K562 (cell line): ENCODE results near the gene RSAD1. TPM values are rescaled to one million over a fixed set of nuclear protein-coding genes. Genes with fewer than 3 reads are reported as not detected.

Experiments
- CUX1 ChIP-seq: fragments of 200-800 bp; sonication (Bioruptor generic); IDR thresholded peaks from 2 replicates; pipeline ENCODE4 v1.6.1; 2016; ENCODE audit warnings: missing genetic modification characterization, missing compliant biosample characterization
- FOS ChIP-seq: IDR thresholded peaks from 3 replicates; pipeline ENCODE4 v1.6.1; 2011; ENCODE audit not compliant: insufficient read length; ENCODE audit errors: extremely low read depth
- GATAD2A ChIP-seq: fragments of 450-650 bp; IDR thresholded peaks from 2 replicates; pipeline ENCODE4 v1.6.1; 2017
- HMG20B ChIP-seq: fragments of 250-450 bp; sonication (Bioruptor Pico); IDR thresholded peaks from 2 replicates; pipeline ENCODE4 v1.5.0; 2021; ENCODE audit warnings: mild to moderate bottlenecking
- HOXB6 ChIP-seq: fragments of 250-450 bp; sonication (Bioruptor Pico); IDR thresholded peaks from 2 replicates; pipeline ENCODE4 v1.5.1; 2022; ENCODE audit warnings: mild to moderate bottlenecking, borderline replicate concordance
- MTA2 ChIP-seq: fragments of 450-650 bp; IDR thresholded peaks from 2 replicates; pipeline ENCODE4 v1.6.1; 2016; ENCODE audit warnings: low read depth
- polyA plus RNA-seq, 8 experiments: library from polyadenylated mRNA; depleted of rRNA in 4 of 8; stranded (reverse) in 5 of 8; unstranded in 3 of 8; fragments of >200 nt; fragmentation: Nextera tagmentation in 2 of 8; fragmentation: Illumina TruSeq in 1 of 8; extraction: Ambion mirVana in 2 of 8; extraction: Trizol in 1 of 8; gene quantifications; 2 replicates each; pipeline versions ENCODE4 v1.2.1 to v1.2.3, GENCODE V29; 2011 to 2014; ENCODE audit warnings: inconsistent platforms in 1 of 8, missing spikeins in 1 of 8
- total RNA-seq, 7 experiments: library from RNA; depleted of rRNA in 6 of 7; stranded (reverse); fragments of >200 nt in 6 of 7; fragmentation: Illumina TruSeq in 2 of 7; extraction: Trizol in 2 of 7; gene quantifications; 2 replicates each; pipeline versions ENCODE4 v1.2.1 to v1.2.3, GENCODE V29; 2011 to 2021; ENCODE audit warnings: low replicate concordance in 1 of 7

The RSAD1 gene
- total and polyA plus RNA-seq, 9 of the 15 experiments (the other 6 are each of a cell fraction or from before 2014, with no cell fraction given) = 4.5 to 42.5 (median 26.8) TPM

- TF ChIP-seq HOXB6 (CRISPR knock-in tag) (no peak), CUX1 (CRISPR knock-in tag) (no peak), FOS (no peak), GATAD2A (no peak), MTA2 (no peak), HMG20B (CRISPR knock-in tag) (no peak)
Observed at GRCh38 chr17:50505591-50506130, 27.0 kb downstream of the RSAD1 start (continued).
